Activated naive CD4-positive, alpha-beta T cell (primary cell): ENCODE data around the gene IQCK.

ENCODE experiments used
- DNase-seq, 4 experiments: peaks; one replicate each; lab custom pipeline; 2025; lab: John Stamatoyannopoulos, UW

Gene IQCK

GRCh38 chr16:19837331-19837980 is 119.4 kb downstream of the IQCK start:
- DNase-seq = no peak

- no peak for DNase-seq
Measured at GRCh38 chr16:19837984-19838707, 120.1 kb downstream of the IQCK start.

GRCh38 chr16:19840524-19841110 is 122.5 kb downstream of the IQCK start:
- DNase-seq = no peak

GRCh38 chr16:19841184-19841583 is 123.1 kb downstream of the IQCK start:
- no peak for DNase-seq

GRCh38 chr16:19842426-19843157 is 124.5 kb downstream of the IQCK start:
- no peak for DNase-seq

- DNase-seq = no peak
Measured at GRCh38 chr16:19843371-19843770, 125.3 kb downstream of the IQCK start.

- DNase-seq = no peak
Measured at GRCh38 chr16:19844945-19845641, 127.0 kb downstream of the IQCK start.

- no peak for DNase-seq
Measured at GRCh38 chr16:19846436-19846835, 128.4 kb downstream of the IQCK start.

GRCh38 chr16:19848756-19849155 is 130.7 kb downstream of the IQCK start:
- DNase-seq = no peak

- no peak for DNase-seq
Measured at GRCh38 chr16:19850131-19850817, 132.2 kb downstream of the IQCK start.

- no peak for DNase-seq
Measured at GRCh38 chr16:19851476-19851875, 133.4 kb downstream of the IQCK start.

- no peak for DNase-seq
Measured at GRCh38 chr16:19853132-19853741, 135.2 kb downstream of the IQCK start.

- DNase-seq = no peak
Measured at GRCh38 chr16:19853742-19854542, 135.9 kb downstream of the IQCK start.

- no peak for DNase-seq
Measured at GRCh38 chr16:19854543-19854876, 136.4 kb downstream of the IQCK start.

GRCh38 chr16:19856120-19856519 is 138.0 kb downstream of the IQCK start:
- DNase-seq = no peak

- DNase-seq = no peak
Measured at GRCh38 chr16:19857593-19858339, 139.7 kb downstream of the IQCK start.

- DNase-seq = no peak
Measured at GRCh38 chr16:19858340-19859018, 140.4 kb downstream of the IQCK start.

- DNase-seq = no peak
Measured at GRCh38 chr16:19859166-19859565, 141.1 kb downstream of the IQCK start.

- no peak for DNase-seq
Measured at GRCh38 chr16:19859603-19860002, 141.5 kb downstream of the IQCK start.
